GM12878 (cell line): ENCODE measurements around the gene C4orf51. TPM values are rescaled to one million over a fixed set of nuclear protein-coding genes. Genes with fewer than 3 reads are reported as not detected.

Experiments used
- ATAC-seq: fragments of 200-7000 bp; cut with Tn5 transposase; 3 replicates; pipeline ENCODE4 v1.9.1; 2020; ENCODE audit warnings: mild to moderate bottlenecking, moderate library complexity
- BruUV-seq: library from RNA; stranded (reverse); fragments of 400-500 nt; replicated peaks from 2 replicates; lab custom pipeline; 2021; lab: Mats Ljungman, UMichigan
- CTCF ChIA-PET: fragments of 300-600 bp; sonication (Branson Sonifier 250); formaldehyde crosslinking; extraction: SDS; loops from one replicate; lab custom pipeline; 2021; ENCODE audit warnings: inconsistent platforms; lab: Yijun Ruan, JAX
- POLR2A ChIA-PET: fragments of 350-600 bp; formaldehyde crosslinking; extraction: SDS; loops from one replicate; lab custom pipeline; 2021; ENCODE audit warnings: inconsistent platforms; lab: Charles Lee
- RAD21 ChIA-PET: fragments of 300-600 bp; sonication (Branson Sonifier 250); formaldehyde crosslinking; loops from one replicate; lab custom pipeline; 2023; ENCODE audit warnings: antibody characterized with exemption; ENCODE audit not compliant: unreplicated experiment; lab: Charles Lee
- SMC1A ChIA-PET: fragments of 300-600 bp; sonication (Branson Sonifier 250); formaldehyde crosslinking; loops from one replicate; lab custom pipeline; 2023; ENCODE audit not compliant: unreplicated experiment, uncharacterized antibody; lab: Charles Lee
- DNase-seq: peaks from one replicate; pipeline ENCODE4 v3.0.0-alpha.2; 2011; ENCODE audit warnings: low read depth, low spot score
- FAIRE-seq: peaks from 3 replicates; lab custom pipeline; 2011; peaks lifted over from hg19 to GRCh38; lab: Jason Lieb, UNC
- H2AFZ ChIP-seq: 2 replicates; pipeline ENCODE4 v1.6.0; 2011; ENCODE audit warnings: low read depth, low read length, control low read depth; ENCODE audit not compliant: control insufficient read depth
- H3K27ac ChIP-seq: 2 replicates; pipeline ENCODE4 v1.5.1; 2011; ENCODE audit warnings: control low read depth; ENCODE audit not compliant: control insufficient read depth, insufficient read depth
- H3K27me3 ChIP-seq, 2 experiments: replicated peaks in 1 of 2; 2 replicates each; pipeline versions ENCODE4 v1.6.0 to v1.6.1; 2011; ENCODE audit warnings: low read length in 1 of 2; ENCODE audit not compliant: control insufficient read depth in 2 of 2, insufficient read depth in 2 of 2
- H3K36me3 ChIP-seq, 2 experiments: 2 replicates each; pipeline ENCODE4 v1.5.1; 2011; ENCODE audit warnings: low read length in 1 of 2; ENCODE audit not compliant: control insufficient read depth in 2 of 2, insufficient read depth in 2 of 2
- H3K4me1 ChIP-seq: 2 replicates; pipeline ENCODE4 v1.6.1; 2011; ENCODE audit warnings: mild to moderate bottlenecking, low read length, moderate library complexity, mixed read lengths; ENCODE audit not compliant: control insufficient read depth, insufficient read depth
- H3K4me2 ChIP-seq: 2 replicates; pipeline ENCODE4 v1.6.0; 2011; ENCODE audit warnings: control low read depth; ENCODE audit not compliant: control insufficient read depth, insufficient read depth
- H3K4me3 ChIP-seq: fragments of 200-600 bp; sonication (generic); 2 replicates; pipeline ENCODE4 v1.5.1; 2016
- H3K79me2 ChIP-seq: 2 replicates; pipeline ENCODE4 v1.6.0; 2011; ENCODE audit warnings: low read length; ENCODE audit not compliant: control insufficient read depth, insufficient read depth
- H3K9ac ChIP-seq: 2 replicates; pipeline ENCODE4 v1.8.0; 2011; ENCODE audit warnings: low read length, control low read depth, mixed read lengths; ENCODE audit not compliant: control insufficient read depth, insufficient read depth
- H3K9me3 ChIP-seq: replicated peaks from 3 replicates; pipeline ENCODE4 v1.5.1; 2011; ENCODE audit warnings: mild to moderate bottlenecking, low read length; ENCODE audit not compliant: control insufficient read depth, insufficient read depth
- H4K20me1 ChIP-seq: 2 replicates; pipeline ENCODE4 v1.6.0; 2011; ENCODE audit not compliant: control insufficient read depth, insufficient read depth
- CEBPB ChIP-seq, 2 experiments: fragments of 150-350 bp in 1 of 2; IDR thresholded peaks; 2 replicates each; pipeline ENCODE4 v1.6.1; 2012 to 2014; ENCODE audit warnings: low read depth in 2 of 2, low read length in 2 of 2, borderline replicate concordance in 1 of 2, inconsistent platforms in 1 of 2
- IKZF1 ChIP-seq: fragments of 450-650 bp; conservative IDR thresholded peaks from 2 replicates; pipeline ENCODE4 v1.6.1; 2017; ENCODE audit warnings: antibody characterized with exemption, mild to moderate bottlenecking
- KLF5 ChIP-seq: fragments of 450-650 bp; IDR thresholded peaks from 2 replicates; pipeline ENCODE4 v1.6.1; 2014; ENCODE audit warnings: mild to moderate bottlenecking; ENCODE audit not compliant: partially characterized antibody
- MTA2 ChIP-seq: fragments of 450-650 bp; IDR thresholded peaks from 2 replicates; pipeline ENCODE4 v1.6.1; 2016; ENCODE audit warnings: low read depth, mild to moderate bottlenecking, moderate library complexity
- MTA3 ChIP-seq: IDR thresholded peaks from 2 replicates; pipeline ENCODE4 v1.6.1; 2012; ENCODE audit warnings: low read length, inconsistent platforms, borderline replicate concordance
- MXI1 ChIP-seq: fragments of 150-350 bp; IDR thresholded peaks from 2 replicates; pipeline ENCODE4 v1.6.1; 2011; ENCODE audit warnings: low read depth, mild to moderate bottlenecking, inconsistent platforms, low read length, improper control_type of control experiment
- TARDBP ChIP-seq: IDR thresholded peaks from 2 replicates; pipeline ENCODE4 v1.6.1; 2016; ENCODE audit warnings: borderline replicate concordance
- WRNIP1 ChIP-seq: IDR thresholded peaks from 2 replicates; pipeline ENCODE4 v1.6.1; 2011; ENCODE audit warnings: low read depth, low read length, improper control_type of control experiment, borderline replicate concordance
- WGBS: methylation state at CpG from one replicate; pipeline ENCODE4 v1.1.6; 2016; ENCODE audit warnings: low lambda C conversion rate; ENCODE audit not compliant: insufficient replicate concordance, insufficient coverage; ENCODE audit errors: missing lambda C conversion rate; 5-methylcytosine and 5-hydroxymethylcytosine counted together
- in situ Hi-C: fragments of 300-500 bp; cut with MboI; formaldehyde crosslinking; loops from 9 replicates; pipeline ENCODE4 v1.14.3; 2018; ENCODE audit warnings: mixed read lengths
- intact Hi-C: fragments of 100-400 bp; cut with micrococcal nuclease; formaldehyde crosslinking; loops from one replicate; pipeline ENCODE4 v1.14.2; 2022; ENCODE audit not compliant: unreplicated experiment
- polyA plus RNA-seq, 11 experiments: library from polyadenylated mRNA; depleted of rRNA in 4 of 11; unstranded in 6 of 11; stranded (reverse) in 5 of 11; fragments of >200 nt; fragmentation: Nextera tagmentation in 4 of 11; fragmentation: Illumina TruSeq in 1 of 11; extraction: Ambion mirVana in 4 of 11; extraction: Trizol in 1 of 11; gene quantifications; 1 replicate in 1 of 11; 2 replicates in 10 of 11; pipeline versions ENCODE4 v1.2.1 to v1.2.3, GENCODE V29; 2011 to 2016; ENCODE audit warnings: inconsistent platforms in 2 of 11, missing spikeins in 2 of 11, low read depth in 1 of 11
- total RNA-seq, 4 experiments: library from RNA; depleted of rRNA in 3 of 4; stranded (reverse); fragments of >200 nt in 3 of 4; fragmentation: Illumina TruSeq in 1 of 4; extraction: Trizol in 1 of 4; gene quantifications; 2 replicates each; pipeline versions ENCODE4 v1.2.1 to v1.2.3, GENCODE V29; 2013 to 2021

The C4orf51 gene
- total and polyA plus RNA-seq, 10 of the 15 experiments (the other 5 are each of a cell fraction or from before 2014, with no cell fraction given), result not detected

- in situ Hi-C loops, result no loop called here
- Histone ChIP-seq H3K79me2 (no peaks in the 10 kb centered on the region), H2AFZ (no peak overlapping the region), H3K4me1 (no peaks in the 10 kb centered on the region), H3K9ac (no peak overlapping the region), H3K4me2 (no peak overlapping the region), H3K27me3 (no peaks in the 10 kb centered on the region), H3K27ac (no peak overlapping the region), H3K9me3 (no peaks in the 10 kb centered on the region), H4K20me1 (no peaks in the 10 kb centered on the region), H3K4me3 (no peak overlapping the region), H3K36me3 (peaks cover 22 to 28% of the 10 kb centered on the region in 2 experiments)
- ATAC-seq, result no peak
- no peak for FAIRE-seq
- SMC1A ChIA-PET, result no interaction called here
- DNase-seq, result no peak
- intact Hi-C loops, result no loop called here
- CTCF ChIA-PET, result no interaction called here
- RAD21 ChIA-PET, result no interaction called here
- POLR2A ChIA-PET, result no interaction called here
- no TSS peak for BruUV-seq
- TF ChIP-seq IKZF1, result no peak
- 94% methylated on average over 8 of the region's 8 CpGs for WGBS
Measured at GRCh38 chr4:145760176-145760575, 80.2 kb downstream of the C4orf51 start.

GRCh38 chr4:145760961-145761929 lies 81.3 kb downstream of the C4orf51 start:
- no TSS peak for BruUV-seq
- in situ Hi-C loops, result no loop called here
- H3K4me1 ChIP-seq, result no peaks in the 10 kb centered on the region
- no peak overlapping the region for H3K4me3 ChIP-seq
- no peak overlapping the region for H2AFZ ChIP-seq
- no peaks in the 10 kb centered on the region for H4K20me1 ChIP-seq
- RAD21 ChIA-PET, result no interaction called here
- POLR2A ChIA-PET, result no interaction called here
- H3K27me3 ChIP-seq, result no peaks in the 10 kb centered on the region
- no peaks in the 10 kb centered on the region for H3K79me2 ChIP-seq
- CTCF ChIA-PET, result no interaction called here
- 98% methylated on average over 40 of the region's 49 CpGs for WGBS
- no peak overlapping the region for H3K4me2 ChIP-seq
- DNase-seq (no peak), FAIRE-seq (no peak)
- peaks cover 22 to 34% of the 10 kb centered on the region in 2 experiments for H3K36me3 ChIP-seq
- SMC1A ChIA-PET, result no interaction called here
- no peak for TF ChIP-seq WRNIP1
- no peak for TF ChIP-seq TARDBP
- no peak for TF ChIP-seq MXI1
- TF ChIP-seq MTA2, result no peak
- no peak for TF ChIP-seq MTA3
- no peak for TF ChIP-seq CEBPB (IDR thresholded peaks at IDR 0.05; ENCODE audit: borderline replicate concordance in 1 of 2, low read depth in 2 of 2, low read length in 2 of 2)
- TF ChIP-seq KLF5, result no peak
- TF ChIP-seq, all 136 proteins: peak for 0
- intact Hi-C loops, result no loop called here
- H3K27ac ChIP-seq, result no peak overlapping the region
- ATAC-seq, result no peak
- H3K9ac ChIP-seq, result no peak overlapping the region
- no peaks in the 10 kb centered on the region for H3K9me3 ChIP-seq
